Astrocyte (in vitro differentiated cells and primary cell): ENCODE measurements around the gene FLRT1. TPM values are rescaled to one million over a fixed set of nuclear protein-coding genes. Genes with fewer than 3 reads are reported as not detected.

Experiments used
- DNase-seq: peaks from one replicate; pipeline ENCODE4 v3.0.0-alpha.2; 2010; ENCODE audit warnings: low read depth
- FAIRE-seq: peaks from 2 replicates; lab custom pipeline; 2011; peaks lifted over from hg19 to GRCh38; lab: Jason Lieb, UNC
- H2AFZ ChIP-seq: 2 replicates; pipeline ENCODE4 v1.6.0; 2012; ENCODE audit warnings: low read depth, low read length, inconsistent platforms
- H3K27ac ChIP-seq: 2 replicates; pipeline ENCODE4 v1.5.1; 2011; ENCODE audit warnings: low read depth, low read length, inconsistent platforms
- H3K27me3 ChIP-seq: 2 replicates; pipeline ENCODE4 v1.6.0; 2011; ENCODE audit warnings: low read length, inconsistent platforms; ENCODE audit not compliant: insufficient read depth
- H3K36me3 ChIP-seq: 2 replicates; pipeline ENCODE4 v1.5.1; 2011; ENCODE audit warnings: low read length, inconsistent platforms; ENCODE audit not compliant: insufficient read depth
- H3K4me1 ChIP-seq: 2 replicates; pipeline ENCODE4 v1.5.1; 2011; ENCODE audit warnings: low read length, inconsistent platforms; ENCODE audit not compliant: insufficient read depth
- H3K4me2 ChIP-seq: 2 replicates; pipeline ENCODE4 v1.6.0; 2012; ENCODE audit warnings: low read length, inconsistent platforms
- H3K4me3 ChIP-seq: 2 replicates; pipeline ENCODE4 v1.5.1; 2011; ENCODE audit warnings: low read depth, mild to moderate bottlenecking, low read length, inconsistent platforms; ENCODE audit not compliant: insufficient read depth
- H3K79me2 ChIP-seq: 2 replicates; pipeline ENCODE4 v1.6.0; 2012; ENCODE audit warnings: mild to moderate bottlenecking, low read length, inconsistent platforms; ENCODE audit not compliant: insufficient read depth
- H3K9ac ChIP-seq: 2 replicates; pipeline ENCODE4 v1.6.0; 2012; ENCODE audit warnings: mild to moderate bottlenecking, low read length, inconsistent platforms
- H3K9me3 ChIP-seq: 2 replicates; pipeline ENCODE4 v1.5.1; 2012; ENCODE audit warnings: low read depth, mild to moderate bottlenecking, low read length, inconsistent platforms; ENCODE audit not compliant: insufficient read depth
- H4K20me1 ChIP-seq: 2 replicates; pipeline ENCODE4 v1.6.0; 2012; ENCODE audit warnings: low read length, inconsistent platforms; ENCODE audit not compliant: insufficient read depth
- H3K27ac Mint-ChIP-seq: one replicate; pipeline ENCODE4 v1.8.0; 2021; ENCODE audit warnings: mild to moderate bottlenecking, mixed read lengths; ENCODE audit not compliant: unreplicated experiment
- H3K27me3 Mint-ChIP-seq: one replicate; pipeline ENCODE4 v1.8.0; 2021; ENCODE audit warnings: low read depth, mixed read lengths; ENCODE audit not compliant: unreplicated experiment
- H3K36me3 Mint-ChIP-seq: one replicate; pipeline ENCODE4 v1.8.0; 2021; ENCODE audit warnings: low read depth, mixed read lengths; ENCODE audit not compliant: unreplicated experiment
- H3K4me1 Mint-ChIP-seq: one replicate; pipeline ENCODE4 v1.8.0; 2021; ENCODE audit warnings: low read depth, mixed read lengths; ENCODE audit not compliant: unreplicated experiment
- H3K4me3 Mint-ChIP-seq: one replicate; pipeline ENCODE4 v1.8.0; 2021; ENCODE audit warnings: mild to moderate bottlenecking, moderate library complexity, mixed read lengths; ENCODE audit not compliant: unreplicated experiment
- H3K9me3 Mint-ChIP-seq: one replicate; pipeline ENCODE4 v1.8.0; 2021; ENCODE audit warnings: mild to moderate bottlenecking, mixed read lengths; ENCODE audit not compliant: unreplicated experiment
- EZH2 ChIP-seq: IDR thresholded peaks from 2 replicates; pipeline ENCODE4 v1.6.1; 2012; ENCODE audit warnings: mild to moderate bottlenecking, low read length, inconsistent platforms; ENCODE audit not compliant: insufficient read depth
- total RNA-seq: library from RNA; stranded (reverse); gene quantifications from 2 replicates; pipeline ENCODE4 v1.2.1, GENCODE V29; 2021
- TF ChIP-seq, protein P1 (sequence below): IDR thresholded peaks from 2 replicates; pipeline ENCODE4 v1.5.1; 2011; ENCODE audit warnings: low read depth, mild to moderate bottlenecking, inconsistent platforms, low read length, moderate library complexity; ENCODE audit not compliant: insufficient read depth

The FLRT1 gene
- total RNA-seq, 1 donor from 2014 or later = 0.20 TPM

DNA sequence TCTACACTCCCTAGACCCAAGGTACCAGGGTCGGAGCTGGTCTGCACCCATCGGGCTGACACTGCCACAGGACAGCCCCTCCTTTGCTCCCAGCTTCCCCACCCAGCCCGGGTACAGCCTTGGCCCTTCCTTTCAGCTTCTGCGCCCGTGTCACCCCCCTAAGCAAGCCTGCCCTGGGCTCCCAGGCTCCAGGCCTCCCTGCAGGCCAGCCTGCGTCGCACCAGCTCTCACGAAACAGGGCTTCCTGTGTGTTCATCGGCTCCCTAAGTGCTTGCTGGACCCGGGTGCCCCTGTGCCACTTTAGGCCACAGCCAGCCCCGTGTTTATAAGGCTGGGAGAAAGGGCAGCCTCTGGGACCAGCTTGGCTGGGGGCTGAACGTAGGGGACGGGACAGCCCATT, 21.1 kb downstream of the FLRT1 start:
- DNase-seq (no peak), FAIRE-seq (no peak)
- Histone ChIP-seq H3K27ac (no peak overlapping the region), H3K4me2 (no peak overlapping the region), H3K27me3 (peaks cover 3% of the 10 kb centered on the region), H2AFZ (no peak overlapping the region), H3K4me1 (peaks cover 8% of the 10 kb centered on the region), H3K79me2 (no peaks in the 10 kb centered on the region), H3K9ac (no peak overlapping the region), H3K36me3 (no peaks in the 10 kb centered on the region), H4K20me1 (peaks cover 13% of the 10 kb centered on the region), H3K9me3 (no peaks in the 10 kb centered on the region), H3K4me3 (no peak overlapping the region)
- H3K4me1 Mint-ChIP-seq = peaks cover 4% of the 10 kb centered on the region
- H3K36me3 Mint-ChIP-seq = peaks cover 1% of the 10 kb centered on the region
- no peak overlapping the region for H3K4me3 Mint-ChIP-seq
- TF ChIP-seq, protein P1, sequence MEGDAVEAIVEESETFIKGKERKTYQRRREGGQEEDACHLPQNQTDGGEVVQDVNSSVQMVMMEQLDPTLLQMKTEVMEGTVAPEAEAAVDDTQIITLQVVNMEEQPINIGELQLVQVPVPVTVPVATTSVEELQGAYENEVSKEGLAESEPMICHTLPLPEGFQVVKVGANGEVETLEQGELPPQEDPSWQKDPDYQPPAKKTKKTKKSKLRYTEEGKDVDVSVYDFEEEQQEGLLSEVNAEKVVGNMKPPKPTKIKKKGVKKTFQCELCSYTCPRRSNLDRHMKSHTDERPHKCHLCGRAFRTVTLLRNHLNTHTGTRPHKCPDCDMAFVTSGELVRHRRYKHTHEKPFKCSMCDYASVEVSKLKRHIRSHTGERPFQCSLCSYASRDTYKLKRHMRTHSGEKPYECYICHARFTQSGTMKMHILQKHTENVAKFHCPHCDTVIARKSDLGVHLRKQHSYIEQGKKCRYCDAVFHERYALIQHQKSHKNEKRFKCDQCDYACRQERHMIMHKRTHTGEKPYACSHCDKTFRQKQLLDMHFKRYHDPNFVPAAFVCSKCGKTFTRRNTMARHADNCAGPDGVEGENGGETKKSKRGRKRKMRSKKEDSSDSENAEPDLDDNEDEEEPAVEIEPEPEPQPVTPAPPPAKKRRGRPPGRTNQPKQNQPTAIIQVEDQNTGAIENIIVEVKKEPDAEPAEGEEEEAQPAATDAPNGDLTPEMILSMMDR = no peak
- TF ChIP-seq EZH2 = no peak
- no peaks in the 10 kb centered on the region for H3K9me3 Mint-ChIP-seq
- peaks cover 44% of the 10 kb centered on the region for H3K27me3 Mint-ChIP-seq
- no peak overlapping the region for H3K27ac Mint-ChIP-seq

DNA sequence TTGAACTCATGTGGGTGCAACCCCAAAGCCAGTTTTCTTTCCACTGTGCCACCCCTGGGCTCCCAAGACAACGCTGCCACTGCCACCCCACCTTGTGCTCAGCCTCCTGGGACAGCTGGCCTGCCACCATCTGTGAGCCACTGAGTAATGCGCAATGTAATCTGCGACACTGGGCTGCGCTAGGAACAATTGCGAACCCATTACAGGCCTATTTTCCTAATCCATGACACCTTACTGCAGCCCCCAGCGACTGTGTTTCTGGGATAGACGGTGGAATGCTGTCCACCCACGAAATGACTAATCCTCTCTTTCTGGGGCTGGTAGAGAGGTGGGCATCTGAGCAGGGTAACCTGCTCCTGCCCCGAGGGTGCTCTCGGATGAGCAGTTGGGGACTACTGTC, 22.2 kb downstream of the FLRT1 start:
- FAIRE-seq = no peak
- H3K27me3 ChIP-seq = peaks cover 6% of the 10 kb centered on the region

DNA sequence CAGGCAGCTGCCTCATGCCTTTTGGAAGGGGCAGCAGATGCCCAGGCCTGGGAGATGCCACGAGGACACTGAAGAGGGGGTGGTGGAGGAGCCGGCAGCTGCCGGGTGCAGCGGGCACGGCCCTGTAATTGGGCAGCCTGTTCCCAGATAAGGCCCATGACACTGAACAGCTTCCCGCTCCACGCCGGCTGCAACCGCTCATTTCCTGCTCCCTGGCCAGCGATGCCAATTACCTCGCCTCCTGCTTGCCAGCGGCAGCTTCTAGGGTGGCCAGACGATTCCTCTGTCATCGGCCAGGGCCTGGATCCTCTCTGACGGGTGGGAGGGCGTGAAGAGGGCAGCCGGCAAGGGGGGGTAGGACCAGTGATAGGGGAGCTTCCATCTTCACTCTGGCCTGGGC, 22.8 kb downstream of the FLRT1 start:
- Histone ChIP-seq H3K27ac (no peak overlapping the region), H2AFZ (no peak overlapping the region), H3K9me3 (no peaks in the 10 kb centered on the region), H3K79me2 (no peaks in the 10 kb centered on the region), H4K20me1 (peaks cover 13% of the 10 kb centered on the region), H3K4me1 (peaks cover 8% of the 10 kb centered on the region), H3K4me3 (no peak overlapping the region), H3K4me2 (no peak overlapping the region), H3K9ac (no peak overlapping the region), H3K36me3 (no peaks in the 10 kb centered on the region), H3K27me3 (peaks cover 7% of the 10 kb centered on the region)
- no peak for DNase-seq
- no peaks in the 10 kb centered on the region for H3K36me3 Mint-ChIP-seq
- TF ChIP-seq, protein P1 = no peak
- TF ChIP-seq EZH2 = no peak
- H3K4me1 Mint-ChIP-seq = peaks cover 2% of the 10 kb centered on the region
- H3K27ac Mint-ChIP-seq = no peak overlapping the region
- H3K4me3 Mint-ChIP-seq = no peak overlapping the region
- no peak for FAIRE-seq
- H3K9me3 Mint-ChIP-seq = no peaks in the 10 kb centered on the region
- peaks cover 50% of the 10 kb centered on the region for H3K27me3 Mint-ChIP-seq

More for the DNA sequence above, 22.2 kb downstream of the FLRT1 start:
- Histone ChIP-seq H2AFZ (no peak overlapping the region), H3K4me1 (peaks cover 8% of the 10 kb centered on the region), H3K36me3 (no peaks in the 10 kb centered on the region), H3K4me2 (no peak overlapping the region), H3K9ac (no peak overlapping the region), H3K4me3 (no peak overlapping the region), H3K27ac (no peak overlapping the region), H3K79me2 (no peaks in the 10 kb centered on the region), H3K9me3 (no peaks in the 10 kb centered on the region), H4K20me1 (peaks cover 13% of the 10 kb centered on the region)
- H3K4me1 Mint-ChIP-seq = peaks cover 4% of the 10 kb centered on the region
- no peaks in the 10 kb centered on the region for H3K9me3 Mint-ChIP-seq
- H3K27me3 Mint-ChIP-seq = peaks cover 45% of the 10 kb centered on the region
- no peak for TF ChIP-seq EZH2
- TF ChIP-seq, protein P1 = no peak
- no peak overlapping the region for H3K4me3 Mint-ChIP-seq
- no peaks in the 10 kb centered on the region for H3K36me3 Mint-ChIP-seq
- no peak overlapping the region for H3K27ac Mint-ChIP-seq
- DNase-seq = no peak
